Kidney epithelial cell (primary cell): Measurements from ENCODE around the gene FMN1. TPM values are rescaled to one million over a fixed set of nuclear protein-coding genes. Genes with fewer than 3 reads are reported as not detected.

ENCODE experiments used
- DNase-seq: peaks from one replicate; pipeline ENCODE4 v3.0.0-alpha.2; 2010; ENCODE audit warnings: low read depth
- H3K27me3 ChIP-seq: 2 replicates; pipeline ENCODE4 v1.6.0; 2011; ENCODE audit warnings: low read length; ENCODE audit not compliant: control insufficient read depth, insufficient read depth
- H3K36me3 ChIP-seq: 2 replicates; pipeline ENCODE4 v1.5.1; 2011; ENCODE audit warnings: low read length; ENCODE audit not compliant: control insufficient read depth, insufficient read depth
- H3K4me3 ChIP-seq: 2 replicates; pipeline ENCODE4 v1.5.1; 2011; ENCODE audit warnings: low read depth, mild to moderate bottlenecking, control low read depth, low read length
- total RNA-seq: library from RNA; depleted of rRNA; stranded (reverse); fragments of >200 nt; gene quantifications from 2 replicates; pipeline ENCODE4 v1.2.3, GENCODE V29; 2015
- TF ChIP-seq, protein P1 (sequence below): IDR thresholded peaks from 2 replicates; pipeline ENCODE4 v1.5.1; 2011; ENCODE audit warnings: mild to moderate bottlenecking, moderate library complexity, low read length, control low read depth, inconsistent platforms; ENCODE audit not compliant: insufficient read depth, poor library complexity, severe bottlenecking

FMN1 gene
- total RNA-seq, 1 donor from 2014 or later = 4.5 TPM

DNA sequence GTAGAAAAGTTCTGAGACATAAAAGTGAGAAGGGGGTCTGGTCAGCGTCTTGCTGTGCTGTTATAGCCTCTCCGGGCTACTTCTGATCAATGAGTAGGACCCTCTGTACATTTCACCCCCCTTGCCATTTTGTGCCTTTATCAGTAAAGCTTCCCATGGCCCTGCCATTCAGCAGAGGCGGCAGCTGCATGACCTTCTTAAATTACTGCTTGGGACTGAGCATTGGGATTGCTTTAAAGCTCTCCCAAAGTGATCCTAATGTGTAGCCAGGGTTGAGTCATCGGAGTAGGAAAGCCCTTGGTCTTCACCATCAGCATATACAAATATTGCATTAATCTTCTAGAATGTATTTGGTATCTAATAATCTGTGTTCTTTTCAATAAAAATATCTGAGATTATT is 70.2 kb downstream of the FMN1 start:
- H3K27me3 ChIP-seq = no peaks in the 10 kb centered on the region

DNA sequence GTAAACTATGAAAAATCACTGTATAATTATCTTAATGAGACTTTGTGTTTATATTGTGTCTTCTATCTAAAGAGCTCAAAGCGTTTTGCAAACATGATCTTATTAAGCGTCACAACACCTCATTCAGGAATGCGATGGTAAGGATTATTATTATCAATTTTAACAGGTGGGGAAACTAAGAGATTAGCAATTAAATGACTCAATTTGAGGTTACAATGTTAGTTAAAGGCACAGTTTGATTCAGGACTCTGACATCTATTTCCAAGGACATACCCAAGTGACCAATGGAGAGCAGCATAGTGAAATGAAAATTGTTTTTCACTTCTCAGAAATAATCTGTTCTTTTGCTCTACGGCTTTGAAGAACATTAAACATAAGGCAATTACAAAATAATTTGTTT is 74.6 kb downstream of the FMN1 start:
- TF ChIP-seq, protein P1, sequence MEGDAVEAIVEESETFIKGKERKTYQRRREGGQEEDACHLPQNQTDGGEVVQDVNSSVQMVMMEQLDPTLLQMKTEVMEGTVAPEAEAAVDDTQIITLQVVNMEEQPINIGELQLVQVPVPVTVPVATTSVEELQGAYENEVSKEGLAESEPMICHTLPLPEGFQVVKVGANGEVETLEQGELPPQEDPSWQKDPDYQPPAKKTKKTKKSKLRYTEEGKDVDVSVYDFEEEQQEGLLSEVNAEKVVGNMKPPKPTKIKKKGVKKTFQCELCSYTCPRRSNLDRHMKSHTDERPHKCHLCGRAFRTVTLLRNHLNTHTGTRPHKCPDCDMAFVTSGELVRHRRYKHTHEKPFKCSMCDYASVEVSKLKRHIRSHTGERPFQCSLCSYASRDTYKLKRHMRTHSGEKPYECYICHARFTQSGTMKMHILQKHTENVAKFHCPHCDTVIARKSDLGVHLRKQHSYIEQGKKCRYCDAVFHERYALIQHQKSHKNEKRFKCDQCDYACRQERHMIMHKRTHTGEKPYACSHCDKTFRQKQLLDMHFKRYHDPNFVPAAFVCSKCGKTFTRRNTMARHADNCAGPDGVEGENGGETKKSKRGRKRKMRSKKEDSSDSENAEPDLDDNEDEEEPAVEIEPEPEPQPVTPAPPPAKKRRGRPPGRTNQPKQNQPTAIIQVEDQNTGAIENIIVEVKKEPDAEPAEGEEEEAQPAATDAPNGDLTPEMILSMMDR = no peak
- Histone ChIP-seq H3K4me3 (no peak overlapping the region), H3K27me3 (no peaks in the 10 kb centered on the region), H3K36me3 (no peaks in the 10 kb centered on the region)
- DNase-seq = no peak

More for the DNA sequence above, 70.2 kb downstream of the FMN1 start:
- H3K36me3 ChIP-seq = no peaks in the 10 kb centered on the region
- TF ChIP-seq, protein P1 = no peak
- DNase-seq = no peak
- no peak overlapping the region for H3K4me3 ChIP-seq

DNA sequence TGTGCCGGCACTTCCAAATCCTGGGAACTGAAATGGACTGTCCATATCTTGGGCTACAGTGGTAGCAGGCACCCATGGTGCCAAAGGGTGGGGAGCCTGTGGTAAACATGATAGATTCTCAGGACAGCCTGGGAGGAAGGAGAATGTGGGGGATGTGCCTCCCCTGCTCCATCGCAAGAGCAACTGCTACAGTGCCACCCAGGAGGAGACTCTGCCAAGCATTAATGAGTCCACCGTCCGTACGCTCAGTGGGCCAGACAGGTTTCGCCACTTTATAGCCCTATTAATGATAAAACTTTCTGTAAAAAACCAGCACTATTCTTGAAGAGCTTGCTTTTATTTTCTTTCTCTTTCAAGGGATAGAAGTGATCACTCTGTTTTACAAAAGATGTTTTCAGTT is 75.2 kb downstream of the FMN1 start:
- Histone ChIP-seq H3K4me3 (peak overlapping the region; percentile 24), H3K27me3 (no peaks in the 10 kb centered on the region), H3K36me3 (no peaks in the 10 kb centered on the region)
- TF ChIP-seq, protein P1 = no peak
- DNase-seq = no peak

DNA sequence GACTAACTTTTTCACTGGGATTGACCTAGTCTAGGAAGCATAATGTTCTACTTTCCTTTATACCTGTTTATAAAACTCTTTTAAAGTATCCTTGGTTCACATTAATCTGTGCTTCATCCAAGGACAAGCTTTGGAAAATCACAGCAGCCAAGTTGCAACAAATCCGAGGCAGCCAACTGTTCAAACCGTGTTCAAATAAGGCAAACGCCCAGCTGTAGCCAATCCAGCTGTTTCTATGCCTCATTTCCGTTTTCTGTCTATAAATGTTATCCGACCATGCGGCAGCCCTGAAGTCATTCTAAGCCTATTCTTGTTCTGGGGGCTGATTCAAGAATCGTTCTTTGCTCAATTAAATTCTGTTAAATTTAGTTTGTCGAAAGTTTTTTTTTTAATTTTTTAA is 78.3 kb downstream of the FMN1 start:
- TF ChIP-seq, protein P1 = no peak
- DNase-seq = no peak
- no peaks in the 10 kb centered on the region for H3K27me3 ChIP-seq
- no peaks in the 10 kb centered on the region for H3K36me3 ChIP-seq
- no peak overlapping the region for H3K4me3 ChIP-seq

DNA sequence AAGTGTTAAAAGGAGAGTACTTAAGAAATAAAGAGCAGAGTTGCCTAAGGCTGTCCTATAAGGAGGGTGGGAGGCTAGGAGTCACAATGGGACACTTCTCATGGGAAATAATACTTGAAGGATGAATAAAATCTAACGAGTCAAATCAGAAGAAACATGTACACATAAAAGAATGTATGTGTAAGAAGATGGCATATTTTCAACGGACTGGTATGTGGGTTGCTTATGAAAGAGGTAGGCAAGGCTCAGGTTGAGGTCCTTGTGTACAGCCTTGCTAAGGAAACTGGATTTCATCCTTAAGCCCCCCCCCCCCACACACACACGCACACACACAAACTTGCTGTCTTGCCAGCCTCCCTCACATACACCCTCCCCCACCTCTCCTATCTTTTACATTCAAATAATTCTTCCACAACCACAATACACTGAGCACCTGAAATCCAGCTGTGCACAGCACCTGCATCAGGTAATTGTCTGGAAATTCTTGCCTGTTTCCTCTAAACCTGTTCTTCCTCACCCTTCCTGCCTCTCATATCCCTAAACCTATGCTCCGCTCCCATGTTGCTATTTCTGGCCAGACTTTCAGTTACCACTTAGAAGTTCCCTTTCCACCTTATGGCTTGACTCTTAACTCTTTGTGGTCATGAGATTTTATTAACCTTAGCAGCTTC is 79.2 kb downstream of the FMN1 start:
- TF ChIP-seq, protein P1 = no peak
- no peaks in the 10 kb centered on the region for H3K27me3 ChIP-seq
- H3K4me3 ChIP-seq = no peak overlapping the region
- DNase-seq = no peak
- H3K36me3 ChIP-seq = no peaks in the 10 kb centered on the region

DNA sequence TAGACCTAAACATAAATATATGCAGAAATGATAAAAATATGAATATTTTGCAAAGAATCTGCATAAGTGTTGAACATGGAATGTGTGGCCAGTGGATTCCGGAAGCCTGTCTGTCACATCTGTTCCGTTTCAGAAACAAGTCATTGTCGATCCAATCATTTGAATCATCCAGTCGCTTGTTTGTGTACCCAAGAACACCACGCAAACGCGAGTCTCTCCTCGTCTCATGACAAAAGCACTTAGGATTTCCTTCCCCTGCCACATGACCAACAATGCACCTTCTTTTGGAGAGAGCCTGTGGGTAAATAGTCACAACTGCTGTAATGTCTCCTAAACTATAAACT is 80.2 kb downstream of the FMN1 start:
- Histone ChIP-seq H3K4me3 (no peak overlapping the region), H3K36me3 (no peaks in the 10 kb centered on the region), H3K27me3 (no peaks in the 10 kb centered on the region)
- no peak for DNase-seq
- TF ChIP-seq, protein P1 = no peak
